Epithelial cell of esophagus (primary cell): ENCODE results near the gene SPEM3.

Experiments
- DNase-seq: peaks from one replicate; pipeline ENCODE4 v3.0.0; 2010; ENCODE audit warnings: low read depth
- H3K4me3 ChIP-seq: 2 replicates; pipeline ENCODE4 v1.5.1; 2011; ENCODE audit warnings: mild to moderate bottlenecking, low read length, control low read depth
- CTCF ChIP-seq: IDR thresholded peaks from 2 replicates; pipeline ENCODE4 v1.5.1; 2011; ENCODE audit warnings: low read depth, mild to moderate bottlenecking, low read length, control low read depth, inconsistent platforms; ENCODE audit not compliant: insufficient read depth; ENCODE audit errors: missing control alignments

SPEM3 gene

GRCh38 chr17:7403977-7404736, 24.5 kb upstream of the SPEM3 start, which contains the start of gene TMEM256:
TMEM256 (minus strand) TSS chr17:7404097; CDS start chr17:7404084, 13 bp downstream.
- peak; percentile 100 for DNase-seq
- no peak for TF ChIP-seq CTCF
- peak within 1 kb of the TSS; percentile 76 for H3K4me3 ChIP-seq

- no peak for DNase-seq
- no peak for TF ChIP-seq CTCF
- H3K4me3 ChIP-seq, result peak overlapping the region; percentile 76
These were observed 23.8 kb upstream of the SPEM3 start for GRCh38 chr17:7404737-7405349.

- no peak for DNase-seq
- no peak for TF ChIP-seq CTCF
- peak overlapping the region; percentile 76 for H3K4me3 ChIP-seq
These were observed 23.1 kb upstream of the SPEM3 start for GRCh38 chr17:7405350-7406234.

GRCh38 chr17:7406235-7406825, 22.3 kb upstream of the SPEM3 start:
- H3K4me3 ChIP-seq, result no peak overlapping the region
- TF ChIP-seq CTCF, result no peak
- DNase-seq, result no peak

- no peak for DNase-seq
- H3K4me3 ChIP-seq, result no peak overlapping the region
- no peak for TF ChIP-seq CTCF
These were observed 21.6 kb upstream of the SPEM3 start for GRCh38 chr17:7407082-7407481.

- no peak within 1 kb of the TSS for H3K4me3 ChIP-seq
- no peak for DNase-seq
- TF ChIP-seq CTCF, result no peak
These were observed 21.0 kb upstream of the SPEM3 start, which contains the start of gene NLGN2 for GRCh38 chr17:7407485-7408251. NLGN2 (plus strand) TSS chr17:7407845; CDS start chr17:7408256, 411 bp downstream.
